ENCODE measurements around the gene CDCA3. TPM values are rescaled to one million over a fixed set of nuclear protein-coding genes. Genes with fewer than 3 reads are reported as not detected.
A peak's percentile ranks its signal among the peaks of the same experiment; 100 is the strongest.
"Not testable (repeated sequence)": the region's sequence is repeated elsewhere in the genome, so short reads cannot be mapped to it uniquely, and the experiment has no call there.

Gene CDCA3
- total RNA-seq, 1 donor from 2014 or later = 5.2 TPM

- no peak for TF ChIP-seq CTCF (IDR thresholded peaks at IDR 0.05; ENCODE audit: partially characterized antibody, unreplicated experiment)
- H3K9me3 Mint-ChIP-seq (ENCODE audit: unreplicated experiment) = peaks cover 2% of the 10 kb centered on the region
- H3K27me3 Mint-ChIP-seq (ENCODE audit: unreplicated experiment) = no peaks in the 10 kb centered on the region
- DNase-seq = no peak
- H3K36me3 Mint-ChIP-seq (ENCODE audit: unreplicated experiment) = no peaks in the 10 kb centered on the region
- H3K4me3 Mint-ChIP-seq (ENCODE audit: unreplicated experiment) = no peak overlapping the region
- peaks cover 4% of the 10 kb centered on the region for H3K4me1 Mint-ChIP-seq (ENCODE audit: low read depth, unreplicated experiment)
- no peak overlapping the region for H3K27ac Mint-ChIP-seq (ENCODE audit: unreplicated experiment)
Observed at GRCh38 chr12:6883252-6883651, 32.2 kb upstream of the CDCA3 start.

GRCh38 chr12:6879824-6880223 lies 28.7 kb upstream of the CDCA3 start:
- not testable (repeated sequence) for DNase-seq; H3K27ac Mint-ChIP-seq (ENCODE audit: unreplicated experiment); H3K4me1 Mint-ChIP-seq (ENCODE audit: low read depth, unreplicated experiment); H3K36me3 Mint-ChIP-seq (ENCODE audit: unreplicated experiment); H3K27me3 Mint-ChIP-seq (ENCODE audit: unreplicated experiment); H3K9me3 Mint-ChIP-seq (ENCODE audit: unreplicated experiment); H3K4me3 Mint-ChIP-seq (ENCODE audit: unreplicated experiment)

- Mint-ChIP-seq H3K27ac (ENCODE audit: unreplicated experiment) (peak overlapping the region; percentile 84), H3K9me3 (ENCODE audit: unreplicated experiment) (peaks cover 17% of the 10 kb centered on the region), H3K4me1 (ENCODE audit: low read depth, unreplicated experiment) (peaks cover 16% of the 10 kb centered on the region), H3K4me3 (ENCODE audit: unreplicated experiment) (peak overlapping the region; percentile 88), H3K27me3 (ENCODE audit: unreplicated experiment) (peaks cover 12% of the 10 kb centered on the region)
- H3K36me3 Mint-ChIP-seq (ENCODE audit: unreplicated experiment); DNase-seq: not testable (repeated sequence)
Observed at GRCh38 chr12:6874015-6874368, 22.9 kb upstream of the CDCA3 start.

- Mint-ChIP-seq H3K4me3 (ENCODE audit: unreplicated experiment) (peak within 1 kb of the TSS; percentile 89), H3K4me1 (ENCODE audit: low read depth, unreplicated experiment) (peaks cover 20% of the 10 kb centered on the region), H3K9me3 (ENCODE audit: unreplicated experiment) (peaks cover 23% of the 10 kb centered on the region), H3K27me3 (ENCODE audit: unreplicated experiment) (peaks cover 16% of the 10 kb centered on the region), H3K36me3 (ENCODE audit: unreplicated experiment) (no peaks in the 10 kb centered on the region), H3K27ac (ENCODE audit: unreplicated experiment) (peak within 1 kb of the TSS; percentile 84)
- TF ChIP-seq CTCF (IDR thresholded peaks at IDR 0.05; ENCODE audit: partially characterized antibody, unreplicated experiment) = no peak
- peak; percentile 100 for DNase-seq
Observed at GRCh38 chr12:6873094-6874014, 22.3 kb upstream of the CDCA3 start, which contains the start of gene SPSB2. TSS of gene SPSB2 (minus strand) at chr12:6873303. CDS start at chr12:6872901, 402 bp downstream.

- H3K27ac Mint-ChIP-seq (ENCODE audit: unreplicated experiment) = peak overlapping the region; percentile 78
- peak; percentile 87 for TF ChIP-seq CTCF (IDR thresholded peaks at IDR 0.05; ENCODE audit: partially characterized antibody, unreplicated experiment)
- no peaks in the 10 kb centered on the region for H3K36me3 Mint-ChIP-seq (ENCODE audit: unreplicated experiment)
- peaks cover 17% of the 10 kb centered on the region for H3K27me3 Mint-ChIP-seq (ENCODE audit: unreplicated experiment)
- peak; percentile 92 for DNase-seq
- peak overlapping the region; percentile 89 for H3K4me3 Mint-ChIP-seq (ENCODE audit: unreplicated experiment)
- H3K4me1 Mint-ChIP-seq (ENCODE audit: low read depth, unreplicated experiment) = peaks cover 20% of the 10 kb centered on the region
- peaks cover 23% of the 10 kb centered on the region for H3K9me3 Mint-ChIP-seq (ENCODE audit: unreplicated experiment)
Observed at GRCh38 chr12:6872073-6873048, 21.3 kb upstream of the CDCA3 start.
